ENCODE data around the gene SH3TC1.

Gene SH3TC1

DNA sequence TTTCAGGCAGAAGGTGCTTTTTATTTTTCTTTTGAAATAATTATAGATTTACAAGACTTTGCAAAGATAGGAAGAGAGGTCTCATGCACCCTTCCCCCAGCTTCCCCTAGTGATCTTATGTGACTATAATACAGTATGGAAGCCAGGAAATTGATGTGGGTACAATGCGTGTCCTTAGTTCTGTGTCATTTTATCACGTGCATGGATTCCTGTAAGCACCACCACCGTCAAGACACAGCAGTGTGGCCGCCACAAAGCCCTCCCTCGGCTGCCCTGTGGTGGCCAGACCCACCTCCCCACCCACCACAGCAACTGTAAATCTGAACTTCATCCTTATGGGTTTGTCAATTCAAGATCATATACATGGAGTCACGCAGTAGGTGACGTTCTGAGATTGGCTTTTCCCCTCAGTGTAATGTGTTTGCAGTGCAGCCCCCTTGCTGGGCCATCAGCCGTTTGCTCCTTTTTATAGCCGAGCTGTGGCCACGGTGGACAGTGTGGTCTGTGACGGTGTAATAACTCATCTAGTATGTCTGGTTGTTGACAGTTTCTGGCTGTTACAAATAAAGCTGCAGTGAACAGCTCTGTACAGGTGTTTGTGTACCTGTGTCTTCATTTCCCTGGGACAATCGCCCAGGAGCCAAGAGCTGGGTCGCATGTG is 59.6 kb downstream of the SH3TC1 start:
- Histone ChIP-seq H3K4me3 (ENCODE audit: low read length, poor library complexity, severe bottlenecking) (no peak overlapping the region), H2AFZ (ENCODE audit: low read length) (no peak overlapping the region), H3K4me1 (ENCODE audit: insufficient read depth, low read length, poor library complexity, severe bottlenecking) (peaks cover 3% of the 10 kb centered on the region), H3K27me3 (ENCODE audit: insufficient read depth, low read length, poor library complexity, severe bottlenecking) (no peaks in the 10 kb centered on the region), H4K20me1 (ENCODE audit: insufficient read depth, low read length, poor library complexity, severe bottlenecking) (no peaks in the 10 kb centered on the region), H3K4me2 (ENCODE audit: low read depth, low read length, poor library complexity, severe bottlenecking) (no peak overlapping the region), H3K9me3 (ENCODE audit: insufficient read depth, low read depth, low read length) (no peaks in the 10 kb centered on the region), H3K79me2 (ENCODE audit: insufficient read depth, low read length) (no peaks in the 10 kb centered on the region), H3F3A (ENCODE audit: low read depth) (no peaks in the 10 kb centered on the region), H3K9me2 (replicated peaks; ENCODE audit: low read depth, low read length) (no peaks in the 10 kb centered on the region), H3K9ac (ENCODE audit: low read depth, low read length, poor library complexity, severe bottlenecking) (no peak overlapping the region), H3K36me3 (ENCODE audit: insufficient read depth, low read length) (no peaks in the 10 kb centered on the region)
- no peak for TF ChIP-seq CTCF (conservative IDR thresholded peaks at IDR 0.05; ENCODE audit: low read length)
- TF ChIP-seq EZH2phosphoT487 (IDR thresholded peaks at IDR 0.05; ENCODE audit: borderline replicate concordance) = no peak

GRCh38 chr4:8259743-8260430 is 60.8 kb downstream of the SH3TC1 start:
- no peaks in the 10 kb centered on the region for H3K9me2 ChIP-seq (replicated peaks; ENCODE audit: low read depth, low read length)
- H3K79me2 ChIP-seq (ENCODE audit: insufficient read depth, low read length) = no peaks in the 10 kb centered on the region
- no peak overlapping the region for H3K9ac ChIP-seq (ENCODE audit: low read depth, low read length, poor library complexity, severe bottlenecking)
- H2AFZ ChIP-seq (ENCODE audit: low read length) = no peak overlapping the region
- H3K36me3 ChIP-seq (ENCODE audit: insufficient read depth, low read length) = no peaks in the 10 kb centered on the region
- no peak overlapping the region for H3K4me2 ChIP-seq (ENCODE audit: low read depth, low read length, poor library complexity, severe bottlenecking)
- no peaks in the 10 kb centered on the region for H3F3A ChIP-seq (ENCODE audit: low read depth)
- H3K4me1 ChIP-seq (ENCODE audit: insufficient read depth, low read length, poor library complexity, severe bottlenecking) = peaks cover 3% of the 10 kb centered on the region
- H3K4me3 ChIP-seq (ENCODE audit: low read length, poor library complexity, severe bottlenecking) = no peak overlapping the region
- TF ChIP-seq EZH2phosphoT487 (IDR thresholded peaks at IDR 0.05; ENCODE audit: borderline replicate concordance) (no peak), CTCF (conservative IDR thresholded peaks at IDR 0.05; ENCODE audit: low read length) (no peak)
- H4K20me1 ChIP-seq (ENCODE audit: insufficient read depth, low read length, poor library complexity, severe bottlenecking) = no peaks in the 10 kb centered on the region
- no peaks in the 10 kb centered on the region for H3K27me3 ChIP-seq (ENCODE audit: insufficient read depth, low read length, poor library complexity, severe bottlenecking)
- no peaks in the 10 kb centered on the region for H3K9me3 ChIP-seq (ENCODE audit: insufficient read depth, low read depth, low read length)

GRCh38 chr4:8260656-8261111 is 61.6 kb downstream of the SH3TC1 start:
- Histone ChIP-seq H3F3A (ENCODE audit: low read depth) (no peaks in the 10 kb centered on the region), H3K27me3 (ENCODE audit: insufficient read depth, low read length, poor library complexity, severe bottlenecking) (no peaks in the 10 kb centered on the region), H3K9me2 (replicated peaks; ENCODE audit: low read depth, low read length) (no peaks in the 10 kb centered on the region), H2AFZ (ENCODE audit: low read length) (no peak overlapping the region), H3K36me3 (ENCODE audit: insufficient read depth, low read length) (no peaks in the 10 kb centered on the region), H3K4me1 (ENCODE audit: insufficient read depth, low read length, poor library complexity, severe bottlenecking) (peaks cover 3% of the 10 kb centered on the region), H3K9ac (ENCODE audit: low read depth, low read length, poor library complexity, severe bottlenecking) (no peak overlapping the region), H3K9me3 (ENCODE audit: insufficient read depth, low read depth, low read length) (no peaks in the 10 kb centered on the region), H4K20me1 (ENCODE audit: insufficient read depth, low read length, poor library complexity, severe bottlenecking) (no peaks in the 10 kb centered on the region), H3K79me2 (ENCODE audit: insufficient read depth, low read length) (no peaks in the 10 kb centered on the region), H3K4me3 (ENCODE audit: low read length, poor library complexity, severe bottlenecking) (no peak overlapping the region), H3K4me2 (ENCODE audit: low read depth, low read length, poor library complexity, severe bottlenecking) (no peak overlapping the region)
- TF ChIP-seq CTCF (conservative IDR thresholded peaks at IDR 0.05; ENCODE audit: low read length) = no peak
- no peak for TF ChIP-seq EZH2phosphoT487 (IDR thresholded peaks at IDR 0.05; ENCODE audit: borderline replicate concordance)
